ENCODE measurements around the gene GOLGA1. TPM values are rescaled to one million over a fixed set of nuclear protein-coding genes. Genes with fewer than 3 reads are reported as not detected.
"Not testable (repeated sequence)": the region's sequence is repeated elsewhere in the genome, so short reads cannot be mapped to it uniquely, and the experiment has no call there.

Gene GOLGA1
- polyA plus RNA-seq, 1 of the 3 experiments (the other 2 are of a cell fraction) = 10.0 TPM

- TF ChIP-seq RAD21 (IDR thresholded peaks at IDR 0.05; ENCODE audit: low read length) (no peak), TEAD4 (IDR thresholded peaks at IDR 0.05; ENCODE audit: borderline replicate concordance, insufficient read depth) (no peak), ELF1 (IDR thresholded peaks at IDR 0.05) (no peak), POLR2AphosphoS5 (IDR thresholded peaks at IDR 0.05; ENCODE audit: low read depth, low read length) (no peak), GATA2 (CRISPR knock-in tag; IDR thresholded peaks at IDR 0.05) (no peak), RXRA (IDR thresholded peaks at IDR 0.05; ENCODE audit: borderline replicate concordance, low read depth) (no peak), EZH2phosphoT487 (IDR thresholded peaks at IDR 0.05; ENCODE audit: borderline replicate concordance, low read depth) (no peak), SMC3 (IDR thresholded peaks at IDR 0.05; ENCODE audit: low read depth, low read length) (no peak), NRF1 (IDR thresholded peaks at IDR 0.05; ENCODE audit: low read depth, low read length) (no peak), ZBTB33 (IDR thresholded peaks at IDR 0.05; ENCODE audit: borderline replicate concordance, low read depth) (no peak), REST (IDR thresholded peaks at IDR 0.05; ENCODE audit: low read depth, low read length) (no peak), JUND (IDR thresholded peaks at IDR 0.05) (no peak)
- Histone ChIP-seq H3K4me3 (ENCODE audit: low read depth in 2 of 2, low read length in 1 of 2) (no peak overlapping the region), H4K20me1 (ENCODE audit: insufficient read depth) (no peaks in the 10 kb centered on the region), H3K9me3 (no peaks in the 10 kb centered on the region), H3K4me2 (no peak overlapping the region), H3K36me3 (replicated peaks in 1 of 2; ENCODE audit: control insufficient read depth in 1 of 2, insufficient read depth in 2 of 2, low read length in 1 of 2) (peaks cover 5 to 9% of the 10 kb centered on the region in 2 experiments), H3K27me3 (ENCODE audit: insufficient read depth) (no peaks in the 10 kb centered on the region), H2AFZ (ENCODE audit: low read depth) (no peak overlapping the region), H3K79me2 (ENCODE audit: insufficient read depth) (no peaks in the 10 kb centered on the region), H3K9ac (no peak overlapping the region), H3K27ac (ENCODE audit: low read depth in 2 of 2, low read length in 1 of 2) (no peak overlapping the region), H3F3A (replicated peaks; ENCODE audit: insufficient read depth) (no peaks in the 10 kb centered on the region), H3K4me1 (ENCODE audit: control insufficient read depth in 1 of 2, insufficient read depth in 2 of 2, low read depth in 1 of 2, low read length in 1 of 2) (no peaks in the 10 kb centered on the region), H3K9me2 (no peaks in the 10 kb centered on the region)
- no peak for DNase-seq
- WGBS (ENCODE audit: low lambda C conversion rate) = 90% methylated on average over 2 of the region's 2 CpGs
- ChIA-PET POLR2A (no interaction called here), CTCF (no interaction called here)
Measured at GRCh38 chr9:124969401-124969800, 28.5 kb upstream of the GOLGA1 start.

- Histone ChIP-seq H3K9me2 (no peaks in the 10 kb centered on the region), H3K9me3 (no peaks in the 10 kb centered on the region), H3K79me2 (ENCODE audit: insufficient read depth) (no peaks in the 10 kb centered on the region), H3K36me3 (replicated peaks in 1 of 2; ENCODE audit: control insufficient read depth in 1 of 2, insufficient read depth in 2 of 2, low read length in 1 of 2) (peaks cover 5 to 9% of the 10 kb centered on the region in 2 experiments), H3K27me3 (ENCODE audit: insufficient read depth) (no peaks in the 10 kb centered on the region), H3K4me2 (no peak overlapping the region), H3F3A (replicated peaks; ENCODE audit: insufficient read depth) (no peaks in the 10 kb centered on the region), H4K20me1 (ENCODE audit: insufficient read depth) (no peaks in the 10 kb centered on the region), H3K4me1 (ENCODE audit: control insufficient read depth in 1 of 2, insufficient read depth in 2 of 2, low read depth in 1 of 2, low read length in 1 of 2) (no peaks in the 10 kb centered on the region), H2AFZ (ENCODE audit: low read depth) (no peak overlapping the region), H3K27ac (ENCODE audit: low read depth in 2 of 2, low read length in 1 of 2) (no peak overlapping the region), H3K4me3 (ENCODE audit: low read depth in 2 of 2, low read length in 1 of 2) (no peak overlapping the region), H3K9ac (no peak overlapping the region)
- 90% methylated on average over 8 of the region's 9 CpGs for WGBS (ENCODE audit: low lambda C conversion rate)
- ChIA-PET CTCF (no interaction called here), POLR2A (no interaction called here)
- TF ChIP-seq CHD2 (IDR thresholded peaks at IDR 0.05; ENCODE audit: low read length, partially characterized antibody) (no peak), GATA2 (CRISPR knock-in tag; IDR thresholded peaks at IDR 0.05) (no peak), MAX (IDR thresholded peaks at IDR 0.05; ENCODE audit: low read depth) (no peak)
- no peak for DNase-seq
Measured at GRCh38 chr9:124968238-124968637, 27.4 kb upstream of the GOLGA1 start.

- H3F3A ChIP-seq (replicated peaks; ENCODE audit: insufficient read depth); POLR2A ChIA-PET; H3K27ac ChIP-seq (ENCODE audit: low read depth in 2 of 2, low read length in 1 of 2); DNase-seq; H3K36me3 ChIP-seq (replicated peaks in 1 of 2; ENCODE audit: control insufficient read depth in 1 of 2, insufficient read depth in 2 of 2, low read length in 1 of 2); H2AFZ ChIP-seq (ENCODE audit: low read depth); H4K20me1 ChIP-seq (ENCODE audit: insufficient read depth); H3K9me2 ChIP-seq; H3K4me3 ChIP-seq (ENCODE audit: low read depth in 2 of 2, low read length in 1 of 2); H3K9ac ChIP-seq; H3K9me3 ChIP-seq; H3K4me2 ChIP-seq; H3K4me1 ChIP-seq (ENCODE audit: control insufficient read depth in 1 of 2, insufficient read depth in 2 of 2, low read depth in 1 of 2, low read length in 1 of 2); H3K79me2 ChIP-seq (ENCODE audit: insufficient read depth); CTCF ChIA-PET; H3K27me3 ChIP-seq (ENCODE audit: insufficient read depth): not testable (repeated sequence)
- 93% methylated on average over 5 of the region's 5 CpGs for WGBS (ENCODE audit: low lambda C conversion rate)
Measured at GRCh38 chr9:124965775-124966568, 25.1 kb upstream of the GOLGA1 start.
